SK-N-SH treated with all-trans-retinoic acid at 6 μM for 48 hours (cell line): Measurements from ENCODE around the gene PARD3.

Experiments
- ATAC-seq: fragments of 200-7000 bp; cut with Tn5 transposase; 3 replicates; pipeline ENCODE4 v1.9.1; 2020; ENCODE audit warnings: mild to moderate bottlenecking, moderate library complexity
- ARNTL ChIP-seq: fragments of 450-650 bp; formaldehyde crosslinking; IDR thresholded peaks from 2 replicates; pipeline ENCODE4 v1.5.0; 2020; ENCODE audit warnings: low read depth, mild to moderate bottlenecking, moderate library complexity, borderline replicate concordance
- BACH2 ChIP-seq: fragments of 250-450 bp; sonication (Bioruptor Pico); IDR thresholded peaks from 2 replicates; pipeline ENCODE4 v1.9.0; 2021; ENCODE audit warnings: mild to moderate bottlenecking, borderline replicate concordance
- CSDC2 ChIP-seq: fragments of 250-450 bp; sonication (Bioruptor Pico); IDR thresholded peaks from 2 replicates; pipeline ENCODE4 v1.5.0; 2020; ENCODE audit warnings: mild to moderate bottlenecking, moderate library complexity
- ESRRG ChIP-seq: fragments of 250-450 bp; sonication (Bioruptor Pico); IDR thresholded peaks from 2 replicates; pipeline ENCODE4 v1.6.1; 2021; ENCODE audit warnings: mild to moderate bottlenecking
- GLIS3 ChIP-seq: fragments of 250-450 bp; sonication (Bioruptor Pico); IDR thresholded peaks from 2 replicates; pipeline ENCODE4 v1.5.0; 2020; ENCODE audit warnings: mild to moderate bottlenecking, moderate library complexity
- ISL1 ChIP-seq: fragments of 250-450 bp; sonication (Bioruptor Pico); IDR thresholded peaks from 2 replicates; pipeline ENCODE4 v2.1.2; 2022; ENCODE audit warnings: mild to moderate bottlenecking, moderate library complexity
- OSR1 ChIP-seq: fragments of 250-450 bp; sonication (Bioruptor Pico); IDR thresholded peaks from 2 replicates; pipeline ENCODE4 v1.8.0; 2022; ENCODE audit warnings: moderate library complexity, mild to moderate bottlenecking, inconsistent platforms
- PPARA ChIP-seq: fragments of 250-450 bp; sonication (Bioruptor Pico); IDR thresholded peaks from 2 replicates; pipeline ENCODE4 v1.5.0; 2020; ENCODE audit warnings: mild to moderate bottlenecking, borderline replicate concordance
- RARB ChIP-seq: fragments of 250-450 bp; sonication (Bioruptor Pico); IDR thresholded peaks from 2 replicates; pipeline ENCODE4 v1.8.0; 2021; ENCODE audit warnings: mild to moderate bottlenecking, moderate library complexity
- SNAI2 ChIP-seq: fragments of 250-450 bp; sonication (Bioruptor Pico); IDR thresholded peaks from 2 replicates; pipeline ENCODE4 v1.5.0; 2020; ENCODE audit warnings: mild to moderate bottlenecking, moderate library complexity
- TCF4 ChIP-seq: fragments of 250-450 bp; sonication (Bioruptor Pico); IDR thresholded peaks from 2 replicates; pipeline ENCODE4 v1.8.0; 2021; ENCODE audit warnings: mild to moderate bottlenecking, moderate library complexity, borderline replicate concordance
- TOX ChIP-seq: fragments of 250-450 bp; sonication (Bioruptor Pico); IDR thresholded peaks from 2 replicates; pipeline ENCODE4 v1.8.0; 2021; ENCODE audit warnings: mild to moderate bottlenecking, moderate library complexity, borderline replicate concordance
- ZFP3 ChIP-seq: fragments of 250-450 bp; sonication (Bioruptor Pico); IDR thresholded peaks from 2 replicates; pipeline ENCODE4 v1.5.0; 2020; ENCODE audit warnings: mild to moderate bottlenecking, moderate library complexity
- ZFP30 ChIP-seq: fragments of 450-650 bp; formaldehyde crosslinking; IDR thresholded peaks from 2 replicates; pipeline ENCODE4 v1.5.0; 2022; ENCODE audit warnings: mild to moderate bottlenecking, moderate library complexity
- ZNF565 ChIP-seq: fragments of 450-650 bp; formaldehyde crosslinking; conservative IDR thresholded peaks from 2 replicates; pipeline ENCODE4 v1.5.0; 2020; ENCODE audit warnings: low read depth, mild to moderate bottlenecking, moderate library complexity
- ZNF70 ChIP-seq: fragments of 450-650 bp; formaldehyde crosslinking; IDR thresholded peaks from 2 replicates; pipeline ENCODE4 v1.5.0; 2020; ENCODE audit warnings: mild to moderate bottlenecking, moderate library complexity
- ZNF8 ChIP-seq: fragments of 450-650 bp; formaldehyde crosslinking; IDR thresholded peaks from 2 replicates; pipeline ENCODE4 v1.5.0; 2020; ENCODE audit warnings: mild to moderate bottlenecking, moderate library complexity
- TF ChIP-seq, protein P1 (sequence below): fragments of 250-450 bp; sonication (Bioruptor Pico); IDR thresholded peaks from 2 replicates; pipeline ENCODE4 v1.5.1; 2021; ENCODE audit warnings: mild to moderate bottlenecking, moderate library complexity
- TF ChIP-seq, protein P2 (sequence below): fragments of 250-450 bp; sonication (Bioruptor Pico); IDR thresholded peaks from 2 replicates; pipeline ENCODE4 v1.5.0; 2020; ENCODE audit warnings: mild to moderate bottlenecking, moderate library complexity
- TF ChIP-seq, protein P3 (sequence below): fragments of 250-450 bp; sonication (Bioruptor Pico); IDR thresholded peaks from 2 replicates; pipeline ENCODE4 v1.8.0; 2020; ENCODE audit warnings: mild to moderate bottlenecking, moderate library complexity, borderline replicate concordance
- TF ChIP-seq, protein P4 (sequence below): fragments of 250-450 bp; sonication (Bioruptor Pico); IDR thresholded peaks from 2 replicates; pipeline ENCODE4 v1.8.0; 2021; ENCODE audit warnings: low read depth, mild to moderate bottlenecking, moderate library complexity, borderline replicate concordance
- TF ChIP-seq, protein P5 (sequence below): fragments of 250-450 bp; sonication (Bioruptor Pico); IDR thresholded peaks from 2 replicates; pipeline ENCODE4 v1.5.1; 2020; ENCODE audit warnings: low read depth, mild to moderate bottlenecking, moderate library complexity

Gene PARD3

DNA sequence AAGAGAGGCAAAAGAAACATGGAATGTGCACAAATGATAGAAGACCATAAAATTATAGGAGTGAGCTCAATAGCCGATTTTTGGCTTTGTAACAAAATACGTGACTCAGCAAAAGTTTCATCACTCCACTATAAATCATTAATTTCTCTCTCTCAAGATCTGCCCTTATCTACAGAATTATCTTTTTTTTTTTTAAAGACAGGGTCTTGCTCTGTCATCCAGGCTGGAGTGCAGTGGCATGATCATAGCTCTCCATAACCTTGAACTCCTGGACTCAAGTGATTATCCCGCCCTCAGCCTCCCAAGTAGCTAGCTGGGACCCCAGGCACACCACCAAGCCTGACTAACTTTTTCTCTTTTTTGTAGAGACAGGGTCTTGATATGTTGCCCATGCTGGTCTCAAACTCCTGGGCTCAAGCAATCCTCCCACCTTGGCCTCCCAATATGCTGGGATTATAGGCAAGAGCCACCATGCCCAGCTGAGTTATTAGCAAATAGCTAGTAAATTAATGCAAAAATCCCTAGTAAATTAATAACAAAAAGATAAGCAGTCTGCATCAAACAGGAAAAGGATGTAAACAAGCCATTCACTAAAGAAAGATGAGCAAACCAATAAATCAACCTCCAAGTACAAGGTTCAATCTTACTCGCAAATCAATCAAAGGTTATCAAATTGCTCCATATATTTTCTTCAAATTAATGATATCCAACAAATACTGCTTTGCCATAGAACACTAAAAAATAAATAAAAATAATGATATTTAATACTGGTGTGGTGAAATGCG is 450.7 kb downstream of the PARD3 start:
- ATAC-seq: no peak
- no peak for TF ChIP-seq PPARA (CRISPR knock-in tag)
- no peak for TF ChIP-seq TOX
- no peak for TF ChIP-seq SNAI2 (CRISPR knock-in tag)
- no peak for TF ChIP-seq ESRRG
- TF ChIP-seq ZFP30 (CRISPR knock-in tag): no peak
- no peak for TF ChIP-seq CSDC2 (CRISPR knock-in tag)
- no peak for TF ChIP-seq ZNF565 (CRISPR knock-in tag)
- no peak for TF ChIP-seq GLIS3 (CRISPR knock-in tag)
- no peak for TF ChIP-seq ISL1 (CRISPR knock-in tag)
- TF ChIP-seq ZNF8 (CRISPR knock-in tag): no peak
- TF ChIP-seq TCF4 (CRISPR knock-in tag): no peak
- no peak for TF ChIP-seq BACH2 (CRISPR knock-in tag)
- TF ChIP-seq, protein P1, sequence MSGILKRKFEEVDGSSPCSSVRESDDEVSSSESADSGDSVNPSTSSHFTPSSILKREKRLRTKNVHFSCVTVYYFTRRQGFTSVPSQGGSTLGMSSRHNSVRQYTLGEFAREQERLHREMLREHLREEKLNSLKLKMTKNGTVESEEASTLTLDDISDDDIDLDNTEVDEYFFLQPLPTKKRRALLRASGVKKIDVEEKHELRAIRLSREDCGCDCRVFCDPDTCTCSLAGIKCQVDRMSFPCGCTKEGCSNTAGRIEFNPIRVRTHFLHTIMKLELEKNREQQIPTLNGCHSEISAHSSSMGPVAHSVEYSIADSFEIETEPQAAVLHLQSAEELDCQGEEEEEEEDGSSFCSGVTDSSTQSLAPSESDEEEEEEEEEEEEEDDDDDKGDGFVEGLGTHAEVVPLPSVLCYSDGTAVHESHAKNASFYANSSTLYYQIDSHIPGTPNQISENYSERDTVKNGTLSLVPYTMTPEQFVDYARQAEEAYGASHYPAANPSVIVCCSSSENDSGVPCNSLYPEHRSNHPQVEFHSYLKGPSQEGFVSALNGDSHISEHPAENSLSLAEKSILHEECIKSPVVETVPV (CRISPR knock-in tag): no peak
- TF ChIP-seq, protein P2, sequence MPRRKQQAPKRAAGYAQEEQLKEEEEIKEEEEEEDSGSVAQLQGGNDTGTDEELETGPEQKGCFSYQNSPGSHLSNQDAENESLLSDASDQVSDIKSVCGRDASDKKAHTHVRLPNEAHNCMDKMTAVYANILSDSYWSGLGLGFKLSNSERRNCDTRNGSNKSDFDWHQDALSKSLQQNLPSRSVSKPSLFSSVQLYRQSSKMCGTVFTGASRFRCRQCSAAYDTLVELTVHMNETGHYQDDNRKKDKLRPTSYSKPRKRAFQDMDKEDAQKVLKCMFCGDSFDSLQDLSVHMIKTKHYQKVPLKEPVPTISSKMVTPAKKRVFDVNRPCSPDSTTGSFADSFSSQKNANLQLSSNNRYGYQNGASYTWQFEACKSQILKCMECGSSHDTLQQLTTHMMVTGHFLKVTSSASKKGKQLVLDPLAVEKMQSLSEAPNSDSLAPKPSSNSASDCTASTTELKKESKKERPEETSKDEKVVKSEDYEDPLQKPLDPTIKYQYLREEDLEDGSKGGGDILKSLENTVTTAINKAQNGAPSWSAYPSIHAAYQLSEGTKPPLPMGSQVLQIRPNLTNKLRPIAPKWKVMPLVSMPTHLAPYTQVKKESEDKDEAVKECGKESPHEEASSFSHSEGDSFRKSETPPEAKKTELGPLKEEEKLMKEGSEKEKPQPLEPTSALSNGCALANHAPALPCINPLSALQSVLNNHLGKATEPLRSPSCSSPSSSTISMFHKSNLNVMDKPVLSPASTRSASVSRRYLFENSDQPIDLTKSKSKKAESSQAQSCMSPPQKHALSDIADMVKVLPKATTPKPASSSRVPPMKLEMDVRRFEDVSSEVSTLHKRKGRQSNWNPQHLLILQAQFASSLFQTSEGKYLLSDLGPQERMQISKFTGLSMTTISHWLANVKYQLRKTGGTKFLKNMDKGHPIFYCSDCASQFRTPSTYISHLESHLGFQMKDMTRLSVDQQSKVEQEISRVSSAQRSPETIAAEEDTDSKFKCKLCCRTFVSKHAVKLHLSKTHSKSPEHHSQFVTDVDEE: no peak
- TF ChIP-seq OSR1 (CRISPR knock-in tag): no peak
- TF ChIP-seq, protein P3, sequence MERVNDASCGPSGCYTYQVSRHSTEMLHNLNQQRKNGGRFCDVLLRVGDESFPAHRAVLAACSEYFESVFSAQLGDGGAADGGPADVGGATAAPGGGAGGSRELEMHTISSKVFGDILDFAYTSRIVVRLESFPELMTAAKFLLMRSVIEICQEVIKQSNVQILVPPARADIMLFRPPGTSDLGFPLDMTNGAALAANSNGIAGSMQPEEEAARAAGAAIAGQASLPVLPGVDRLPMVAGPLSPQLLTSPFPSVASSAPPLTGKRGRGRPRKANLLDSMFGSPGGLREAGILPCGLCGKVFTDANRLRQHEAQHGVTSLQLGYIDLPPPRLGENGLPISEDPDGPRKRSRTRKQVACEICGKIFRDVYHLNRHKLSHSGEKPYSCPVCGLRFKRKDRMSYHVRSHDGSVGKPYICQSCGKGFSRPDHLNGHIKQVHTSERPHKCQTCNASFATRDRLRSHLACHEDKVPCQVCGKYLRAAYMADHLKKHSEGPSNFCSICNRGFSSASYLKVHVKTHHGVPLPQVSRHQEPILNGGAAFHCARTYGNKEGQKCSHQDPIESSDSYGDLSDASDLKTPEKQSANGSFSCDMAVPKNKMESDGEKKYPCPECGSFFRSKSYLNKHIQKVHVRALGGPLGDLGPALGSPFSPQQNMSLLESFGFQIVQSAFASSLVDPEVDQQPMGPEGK (CRISPR knock-in tag): no peak
- no peak for TF ChIP-seq ARNTL (CRISPR knock-in tag)
- TF ChIP-seq ZNF70 (CRISPR knock-in tag): no peak
- TF ChIP-seq, protein P4, sequence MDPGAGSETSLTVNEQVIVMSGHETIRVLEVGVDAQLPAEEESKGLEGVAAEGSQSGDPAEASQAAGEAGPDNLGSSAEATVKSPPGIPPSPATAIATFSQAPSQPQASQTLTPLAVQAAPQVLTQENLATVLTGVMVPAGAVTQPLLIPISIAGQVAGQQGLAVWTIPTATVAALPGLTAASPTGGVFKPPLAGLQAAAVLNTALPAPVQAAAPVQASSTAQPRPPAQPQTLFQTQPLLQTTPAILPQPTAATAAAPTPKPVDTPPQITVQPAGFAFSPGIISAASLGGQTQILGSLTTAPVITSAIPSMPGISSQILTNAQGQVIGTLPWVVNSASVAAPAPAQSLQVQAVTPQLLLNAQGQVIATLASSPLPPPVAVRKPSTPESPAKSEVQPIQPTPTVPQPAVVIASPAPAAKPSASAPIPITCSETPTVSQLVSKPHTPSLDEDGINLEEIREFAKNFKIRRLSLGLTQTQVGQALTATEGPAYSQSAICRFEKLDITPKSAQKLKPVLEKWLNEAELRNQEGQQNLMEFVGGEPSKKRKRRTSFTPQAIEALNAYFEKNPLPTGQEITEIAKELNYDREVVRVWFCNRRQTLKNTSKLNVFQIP (CRISPR knock-in tag): no peak
- TF ChIP-seq ZFP3 (CRISPR knock-in tag): no peak

DNA sequence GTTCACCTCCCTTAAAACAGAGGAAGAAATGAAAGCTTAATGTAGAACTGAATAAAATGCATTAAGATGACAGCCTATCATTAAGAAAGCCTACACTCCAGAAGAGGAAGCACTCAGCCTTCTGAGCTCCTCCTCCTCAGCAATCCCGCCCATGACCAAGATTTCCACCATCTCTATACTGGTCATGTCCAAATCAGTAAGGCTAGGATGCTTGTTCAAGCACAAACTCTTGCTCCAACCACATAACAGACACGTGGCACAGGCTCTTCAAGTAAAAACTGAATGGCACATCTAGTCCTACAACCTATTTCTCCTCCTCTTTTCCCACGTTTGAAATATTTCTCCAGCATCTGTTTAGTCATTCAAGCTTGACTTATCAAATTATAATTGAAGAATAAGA is 454.1 kb downstream of the PARD3 start:
- ATAC-seq: no peak
- TF ChIP-seq ZNF8 (CRISPR knock-in tag) (no peak), PPARA (CRISPR knock-in tag) (no peak), TOX (no peak), ZNF70 (CRISPR knock-in tag) (no peak), SNAI2 (CRISPR knock-in tag) (no peak), GLIS3 (CRISPR knock-in tag) (no peak), ESRRG (no peak), ZFP30 (CRISPR knock-in tag) (no peak), RARB (no peak), ZNF565 (CRISPR knock-in tag) (no peak), TCF4 (CRISPR knock-in tag) (no peak), CSDC2 (CRISPR knock-in tag) (no peak), ISL1 (CRISPR knock-in tag) (no peak)
- TF ChIP-seq, protein P5, sequence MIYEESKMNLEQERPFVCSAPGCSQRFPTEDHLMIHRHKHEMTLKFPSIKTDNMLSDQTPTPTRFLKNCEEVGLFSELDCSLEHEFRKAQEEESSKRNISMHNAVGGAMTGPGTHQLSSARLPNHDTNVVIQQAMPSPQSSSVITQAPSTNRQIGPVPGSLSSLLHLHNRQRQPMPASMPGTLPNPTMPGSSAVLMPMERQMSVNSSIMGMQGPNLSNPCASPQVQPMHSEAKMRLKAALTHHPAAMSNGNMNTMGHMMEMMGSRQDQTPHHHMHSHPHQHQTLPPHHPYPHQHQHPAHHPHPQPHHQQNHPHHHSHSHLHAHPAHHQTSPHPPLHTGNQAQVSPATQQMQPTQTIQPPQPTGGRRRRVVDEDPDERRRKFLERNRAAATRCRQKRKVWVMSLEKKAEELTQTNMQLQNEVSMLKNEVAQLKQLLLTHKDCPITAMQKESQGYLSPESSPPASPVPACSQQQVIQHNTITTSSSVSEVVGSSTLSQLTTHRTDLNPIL: no peak
- TF ChIP-seq, protein P2: no peak
- TF ChIP-seq, protein P3 (CRISPR knock-in tag): no peak
